B cell (primary cell): ENCODE measurements around the gene PHLPP1. TPM values are rescaled to one million over a fixed set of nuclear protein-coding genes. Genes with fewer than 3 reads are reported as not detected.
A peak's percentile ranks its signal among the peaks of the same experiment; 100 is the strongest.

Experiments used
- ATAC-seq: fragments of 200-7000 bp; cut with Tn5 transposase; one replicate; pipeline ENCODE4 v1.10.0; 2021; ENCODE audit warnings: low read depth, mild to moderate bottlenecking, moderate number of reproducible peaks, moderate library complexity
- CTCF ChIA-PET: fragments of 350-600 bp; sonication (Branson Sonifier 250); formaldehyde crosslinking; loops from one replicate; lab custom pipeline; 2021; ENCODE audit warnings: antibody characterized with exemption, inconsistent platforms; lab: Charles Lee
- POLR2A ChIA-PET: fragments of 350-600 bp; sonication (Branson Sonifier 250); formaldehyde crosslinking; loops from one replicate; lab custom pipeline; 2021; ENCODE audit warnings: antibody characterized with exemption; lab: Charles Lee
- DNase-seq: peaks from one replicate; pipeline ENCODE4 v3.0.0; 2013
- H2AFZ ChIP-seq: 2 replicates; pipeline ENCODE4 v1.6.1; 2012; ENCODE audit warnings: mild to moderate bottlenecking, low read depth, low read length; ENCODE audit not compliant: insufficient read depth, poor library complexity, severe bottlenecking
- H3K27ac ChIP-seq, 2 donors: 1 replicate in 1 of 2; 2 replicates in 1 of 2; pipeline ENCODE4 v1.5.1; 2012 to 2013; ENCODE audit warnings: low read length in 2 of 2, mild to moderate bottlenecking in 2 of 2, moderate library complexity in 1 of 2
- H3K27me3 ChIP-seq, 4 experiments: fragments of 200-600 bp in 1 of 4; sonication (generic) in 1 of 4; replicated peaks in 1 of 4; 1 replicate in 2 of 4; 2 replicates in 2 of 4; pipeline versions ENCODE4 v1.6.1 to v1.7.0; 2013 to 2016; ENCODE audit warnings: low read length in 3 of 4, mild to moderate bottlenecking in 2 of 4, mixed read lengths in 1 of 4, moderate library complexity in 1 of 4; ENCODE audit not compliant: insufficient read depth in 4 of 4, control insufficient read depth in 3 of 4; ENCODE audit errors: control extremely low read depth in 1 of 4
- H3K36me3 ChIP-seq, 2 experiments: replicated peaks in 1 of 2; 1 replicate in 1 of 2; 2 replicates in 1 of 2; pipeline versions ENCODE4 v1.6.1 to v1.7.1; 2013; ENCODE audit warnings: low read length in 1 of 2; ENCODE audit not compliant: insufficient read depth in 2 of 2, control insufficient read depth in 1 of 2; ENCODE audit errors: control extremely low read depth in 1 of 2, extremely low read depth in 1 of 2
- H3K4me1 ChIP-seq, 2 donors: fragments of 200-600 bp in 1 of 2; sonication (generic) in 1 of 2; 1 replicate in 1 of 2; 2 replicates in 1 of 2; pipeline versions ENCODE4 v1.5.1 to v1.6.1; 2013 to 2017; ENCODE audit warnings: low read length in 2 of 2; ENCODE audit not compliant: control insufficient read depth in 2 of 2, insufficient read depth in 2 of 2
- H3K4me2 ChIP-seq: replicated peaks from 2 replicates; pipeline ENCODE3; 2012; ENCODE audit warnings: mild to moderate bottlenecking, low read depth, low read length; ENCODE audit not compliant: poor library complexity, severe bottlenecking
- H3K4me3 ChIP-seq, 5 experiments: fragments of 200-600 bp in 1 of 5; sonication (generic) in 1 of 5; 1 replicate in 3 of 5; 2 replicates in 2 of 5; pipeline versions ENCODE4 v1.5.1 to v1.7.0; 2011 to 2016; ENCODE audit warnings: low read length in 4 of 5, mild to moderate bottlenecking in 4 of 5, low read depth in 2 of 5, control low read depth in 1 of 5, moderate library complexity in 1 of 5; ENCODE audit not compliant: insufficient read depth in 1 of 5; ENCODE audit errors: control extremely low read depth in 1 of 5, extremely low read depth in 1 of 5
- H3K79me2 ChIP-seq: fragments of 200-600 bp; sonication (generic); one replicate; pipeline ENCODE4 v1.6.0; 2016; ENCODE audit warnings: low read length; ENCODE audit not compliant: control insufficient read depth, insufficient read depth
- H3K9ac ChIP-seq: fragments of 200-600 bp; sonication (generic); 2 replicates; pipeline ENCODE4 v1.6.1; 2017; ENCODE audit warnings: mild to moderate bottlenecking, low read length, moderate library complexity
- H3K9me3 ChIP-seq, 3 donors: one replicate each; pipeline versions ENCODE4 v1.6.1 to v1.7.1; 2013; ENCODE audit warnings: low read length in 2 of 3; ENCODE audit not compliant: control insufficient read depth in 2 of 3, insufficient read depth in 1 of 3; ENCODE audit errors: control extremely low read depth in 1 of 3
- H4K20me1 ChIP-seq: 2 replicates; pipeline ENCODE4 v1.6.0; 2012; ENCODE audit warnings: mild to moderate bottlenecking, low read length; ENCODE audit not compliant: insufficient read depth, control insufficient read depth, poor library complexity, severe bottlenecking
- H3K27ac Mint-ChIP-seq: one replicate; pipeline ENCODE4 v1.8.0; 2021; ENCODE audit warnings: mixed read lengths
- H3K27me3 Mint-ChIP-seq: one replicate; pipeline ENCODE4 v1.8.0; 2021; ENCODE audit warnings: mixed read lengths
- H3K4me1 Mint-ChIP-seq: one replicate; pipeline ENCODE4 v1.8.0; 2021; ENCODE audit warnings: mixed read lengths
- H3K4me3 Mint-ChIP-seq: one replicate; pipeline ENCODE4 v1.8.0; 2021; ENCODE audit warnings: mixed read lengths
- H3K9me3 Mint-ChIP-seq: one replicate; pipeline ENCODE4 v1.8.0; 2022; ENCODE audit warnings: mixed read lengths; ENCODE audit not compliant: insufficient read depth
- CTCF ChIP-seq: fragments of 200-600 bp; IDR thresholded peaks from one replicate; pipeline ENCODE4 v1.8.0; 2022; ENCODE audit warnings: antibody characterized with exemption, mild to moderate bottlenecking
- EZH2 ChIP-seq: IDR thresholded peaks from 2 replicates; pipeline ENCODE4 v1.6.1; 2012; ENCODE audit warnings: borderline replicate concordance, low read depth, mild to moderate bottlenecking, moderate library complexity, low read length; ENCODE audit not compliant: insufficient read depth, poor library complexity, severe bottlenecking
- WGBS: methylation state at CpG from one replicate; pipeline ENCODE4 v1.1.5; 2013; ENCODE audit warnings: missing lambda C conversion rate; ENCODE audit not compliant: insufficient coverage; 5-methylcytosine and 5-hydroxymethylcytosine counted together
- intact Hi-C: fragments of 100-400 bp; cut with micrococcal nuclease; formaldehyde crosslinking; loops from one replicate; pipeline ENCODE4 v1.10.0; 2022
- polyA plus RNA-seq: library from polyadenylated mRNA; depleted of rRNA; stranded (reverse); fragments of >200 nt; gene quantifications from 2 replicates; pipeline ENCODE4 v1.2.3, GENCODE V29; 2012
- total RNA-seq, 2 donors: library from RNA; stranded (reverse); fragments of 120-200 nt in 1 of 2; gene quantifications; 1 replicate in 1 of 2; 2 replicates in 1 of 2; pipeline versions ENCODE4 v1.2.3 to v1.2.4, GENCODE V29; 2013 to 2022

Gene PHLPP1
- total and polyA plus RNA-seq, 2 donors (not counting 1 experiment from before 2014, with no cell fraction given): 3.0 to 20.7 TPM

- peaks cover 14% of the 10 kb centered on the region for H3K79me2 ChIP-seq
- no peak overlapping the region for H3K4me3 Mint-ChIP-seq
- no peaks in the 10 kb centered on the region for H3K4me1 Mint-ChIP-seq
- no peaks in the 10 kb centered on the region for H3K27me3 ChIP-seq
- H3K4me2 ChIP-seq: no peak overlapping the region
- H3K27ac Mint-ChIP-seq: no peak overlapping the region
- WGBS: 71% methylated on average over 2 of the region's 3 CpGs
- CTCF ChIA-PET: interaction anchor here (0.6 to 1.3 kb wide), 3 partner anchors 9 to 108 kb away, joined by 3 read pairs; no protein-coding TSS in a partner anchor
- no peak overlapping the region for H3K27ac ChIP-seq
- DNase-seq (peak; percentile 21), ATAC-seq (no peak)
- no peaks in the 10 kb centered on the region for H3K9me3 ChIP-seq
- no peaks in the 10 kb centered on the region for H3K36me3 ChIP-seq
- POLR2A ChIA-PET: no interaction called here
- TF ChIP-seq EZH2 (no peak), CTCF (no peak)
- intact Hi-C loops: loop anchor here (2.0 kb wide), 1 partner anchor 88 kb away; the partner anchor contains the start of gene PHLPP1
- H3K9ac ChIP-seq: no peak overlapping the region
- no peaks in the 10 kb centered on the region for H3K4me1 ChIP-seq
- H4K20me1 ChIP-seq: no peaks in the 10 kb centered on the region
- H3K9me3 Mint-ChIP-seq: no peaks in the 10 kb centered on the region
- no peak overlapping the region for H2AFZ ChIP-seq
- no peak overlapping the region for H3K4me3 ChIP-seq
- H3K27me3 Mint-ChIP-seq: no peaks in the 10 kb centered on the region
These were observed 87.2 kb downstream of the PHLPP1 start for GRCh38 chr18:62802523-62802922.

- DNase-seq (no peak), ATAC-seq (no peak)
- Mint-ChIP-seq H3K27ac (no peak overlapping the region), H3K9me3 (no peaks in the 10 kb centered on the region), H3K27me3 (no peaks in the 10 kb centered on the region), H3K4me3 (no peak overlapping the region), H3K4me1 (no peaks in the 10 kb centered on the region)
- no CpG with 5 or more reads among the region's 2 CpGs for WGBS
- POLR2A ChIA-PET: no interaction called here
- no peak overlapping the region for H3K4me3 ChIP-seq
- no peak overlapping the region for H3K9ac ChIP-seq
- peaks cover 18% of the 10 kb centered on the region for H3K79me2 ChIP-seq
- H3K27me3 ChIP-seq: no peaks in the 10 kb centered on the region
- no peaks in the 10 kb centered on the region for H3K36me3 ChIP-seq
- no peak overlapping the region for H2AFZ ChIP-seq
- TF ChIP-seq EZH2 (no peak), CTCF (no peak)
- no peak overlapping the region for H3K4me2 ChIP-seq
- no peaks in the 10 kb centered on the region for H3K9me3 ChIP-seq
- intact Hi-C loops: no loop called here
- CTCF ChIA-PET: no interaction called here
- no peaks in the 10 kb centered on the region for H4K20me1 ChIP-seq
- H3K27ac ChIP-seq: no peak overlapping the region
- H3K4me1 ChIP-seq: no peaks in the 10 kb centered on the region
These were observed 92.1 kb downstream of the PHLPP1 start for GRCh38 chr18:62807396-62807795.
